GM13977 (cell line): ENCODE measurements around the gene HTRA2.
A peak's percentile ranks its signal among the peaks of the same experiment; 100 is the strongest.

Experiments used
- DNase-seq: peaks from one replicate; pipeline ENCODE4 v3.0.0; 2012; ENCODE audit warnings: low spot score
- CTCF ChIP-seq: IDR thresholded peaks from 2 replicates; pipeline ENCODE4 v1.5.1; 2012; ENCODE audit warnings: mild to moderate bottlenecking, control low read depth; ENCODE audit not compliant: insufficient read depth; ENCODE audit errors: extremely low read depth, missing control alignments
- in situ Hi-C: fragments of 300-500 bp; cut with MboI; formaldehyde crosslinking; loops from one replicate; pipeline ENCODE4 v1.12.0; 2022; ENCODE audit warnings: low sequenced_read_pairs, low pct_unique_long_range_greater_than_20kb, mixed read lengths, inconsistent platforms; ENCODE audit not compliant: unreplicated experiment

The HTRA2 gene

GRCh38 chr2:74497777-74498499 lies 31.8 kb upstream of the HTRA2 start:
- no peak for DNase-seq
- no peak for TF ChIP-seq CTCF
- in situ Hi-C loops: loop anchor here (25.0 kb wide), 1 partner anchor 89 kb away; no protein-coding TSS in a partner anchor

- DNase-seq: peak; percentile 56
- TF ChIP-seq CTCF: no peak
- in situ Hi-C loops: loop anchor here (25.0 kb wide), 1 partner anchor 89 kb away; no protein-coding TSS in a partner anchor
Observed at GRCh38 chr2:74498500-74499266, 31.1 kb upstream of the HTRA2 start.

GRCh38 chr2:74499267-74499939 lies 30.3 kb upstream of the HTRA2 start, which contains the start of gene LBX2:
TSS of gene LBX2 (minus strand) at chr2:74499603. CDS start at chr2:74499537, 66 bp downstream.
- no peak for TF ChIP-seq CTCF
- DNase-seq: peak; percentile 40

GRCh38 chr2:74499940-74500577 lies 29.7 kb upstream of the HTRA2 start:
- DNase-seq: peak; percentile 37
- in situ Hi-C loops: loop anchor here (25.0 kb wide), 1 partner anchor 87 kb away; no protein-coding TSS in a partner anchor
- TF ChIP-seq CTCF: no peak

More at GRCh38 chr2:74499267-74499939, 30.3 kb upstream of the HTRA2 start, which contains the start of gene LBX2:
- in situ Hi-C loops: loop anchor here (25.0 kb wide), 1 partner anchor 88 kb away; no protein-coding TSS in a partner anchor

GRCh38 chr2:74500578-74500946 lies 29.2 kb upstream of the HTRA2 start:
- in situ Hi-C loops: no loop called here
- no peak for TF ChIP-seq CTCF
- DNase-seq: no peak

- TF ChIP-seq CTCF: no peak
- DNase-seq: no peak
- in situ Hi-C loops: no loop called here
Observed at GRCh38 chr2:74501335-74502071, 28.2 kb upstream of the HTRA2 start.
